IMR-90 (cell line): ENCODE results near the gene DTX3.

ENCODE experiments used
- NFE2L2 ChIP-seq: fragments of 150-350 bp; IDR thresholded peaks from 2 replicates; pipeline ENCODE4 v1.6.1; 2016; ENCODE audit warnings: low read depth, mild to moderate bottlenecking, low read length
- RAD21 ChIP-seq: IDR thresholded peaks from 2 replicates; pipeline ENCODE4 v1.6.1; 2012; ENCODE audit warnings: low read length, improper control_type of control experiment
- TF ChIP-seq, protein P1 (sequence below): conservative IDR thresholded peaks from 2 replicates; pipeline ENCODE4 v1.5.1; 2012; ENCODE audit warnings: mild to moderate bottlenecking, low read depth, low read length, improper control_type of control experiment
- TF ChIP-seq, protein P2 (sequence below): fragments of 150-350 bp; IDR thresholded peaks from 2 replicates; pipeline ENCODE4 v1.6.1; 2017; ENCODE audit warnings: mild to moderate bottlenecking, antibody characterized with exemption, low read length, low read depth

GRCh38 chr12:57571926-57572762 is 32.5 kb upstream of the DTX3 start:
- TF ChIP-seq, protein P1, sequence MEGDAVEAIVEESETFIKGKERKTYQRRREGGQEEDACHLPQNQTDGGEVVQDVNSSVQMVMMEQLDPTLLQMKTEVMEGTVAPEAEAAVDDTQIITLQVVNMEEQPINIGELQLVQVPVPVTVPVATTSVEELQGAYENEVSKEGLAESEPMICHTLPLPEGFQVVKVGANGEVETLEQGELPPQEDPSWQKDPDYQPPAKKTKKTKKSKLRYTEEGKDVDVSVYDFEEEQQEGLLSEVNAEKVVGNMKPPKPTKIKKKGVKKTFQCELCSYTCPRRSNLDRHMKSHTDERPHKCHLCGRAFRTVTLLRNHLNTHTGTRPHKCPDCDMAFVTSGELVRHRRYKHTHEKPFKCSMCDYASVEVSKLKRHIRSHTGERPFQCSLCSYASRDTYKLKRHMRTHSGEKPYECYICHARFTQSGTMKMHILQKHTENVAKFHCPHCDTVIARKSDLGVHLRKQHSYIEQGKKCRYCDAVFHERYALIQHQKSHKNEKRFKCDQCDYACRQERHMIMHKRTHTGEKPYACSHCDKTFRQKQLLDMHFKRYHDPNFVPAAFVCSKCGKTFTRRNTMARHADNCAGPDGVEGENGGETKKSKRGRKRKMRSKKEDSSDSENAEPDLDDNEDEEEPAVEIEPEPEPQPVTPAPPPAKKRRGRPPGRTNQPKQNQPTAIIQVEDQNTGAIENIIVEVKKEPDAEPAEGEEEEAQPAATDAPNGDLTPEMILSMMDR: no peak
- TF ChIP-seq, protein P2, sequence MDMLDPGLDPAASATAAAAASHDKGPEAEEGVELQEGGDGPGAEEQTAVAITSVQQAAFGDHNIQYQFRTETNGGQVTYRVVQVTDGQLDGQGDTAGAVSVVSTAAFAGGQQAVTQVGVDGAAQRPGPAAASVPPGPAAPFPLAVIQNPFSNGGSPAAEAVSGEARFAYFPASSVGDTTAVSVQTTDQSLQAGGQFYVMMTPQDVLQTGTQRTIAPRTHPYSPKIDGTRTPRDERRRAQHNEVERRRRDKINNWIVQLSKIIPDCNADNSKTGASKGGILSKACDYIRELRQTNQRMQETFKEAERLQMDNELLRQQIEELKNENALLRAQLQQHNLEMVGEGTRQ: no peak
- TF ChIP-seq NFE2L2 (no peak), RAD21 (no peak)
